Esophagus squamous epithelium (tissue), 5 donors: ENCODE results near the gene SMC1A. TPM values are rescaled to one million over a fixed set of nuclear protein-coding genes. Genes with fewer than 3 reads are reported as not detected.
"Not testable (repeated sequence)": the region's sequence is repeated elsewhere in the genome, so short reads cannot be mapped to it uniquely, and the experiment has no call there.

ENCODE experiments used
- DNase-seq: peaks from one replicate; lab custom pipeline; 2025; lab: John Stamatoyannopoulos, UW
- H3K27ac ChIP-seq, 4 donors: fragments of 200-600 bp; sonication (generic); one replicate each; pipeline ENCODE4 v1.5.1; 2016 to 2019; ENCODE audit warnings: mild to moderate bottlenecking in 1 of 4
- H3K27me3 ChIP-seq, 4 donors: fragments of 200-600 bp; sonication (generic); 1 replicate in 3 of 4; 2 replicates in 1 of 4; pipeline versions ENCODE4 v1.5.1 to v1.6.0; 2017 to 2021; ENCODE audit warnings: antibody characterized with exemption in 1 of 4
- H3K36me3 ChIP-seq, 3 donors: fragments of 200-600 bp; sonication (generic); one replicate each; pipeline ENCODE4 v1.5.1; 2016 to 2019
- H3K4me1 ChIP-seq, 3 donors: fragments of 200-600 bp; sonication (generic); one replicate each; pipeline ENCODE4 v1.5.1; 2017 to 2019
- H3K4me3 ChIP-seq, 4 donors: fragments of 200-600 bp; sonication (generic); 1 replicate in 3 of 4; 2 replicates in 1 of 4; pipeline ENCODE4 v1.5.1; 2016 to 2019; ENCODE audit warnings: mild to moderate bottlenecking in 2 of 4, moderate library complexity in 1 of 4
- H3K9me3 ChIP-seq, 3 donors: fragments of 200-600 bp; sonication (generic); one replicate each; pipeline ENCODE4 v1.5.1; 2016 to 2019
- CTCF ChIP-seq, 6 experiments: fragments of 450-650 bp in 4 of 6; fragments of 200-600 bp in 2 of 6; sonication (generic) in 2 of 6; IDR thresholded peaks; one replicate each; pipeline ENCODE4 v1.5.1; 2016 to 2019; ENCODE audit warnings: antibody characterized with exemption in 6 of 6, mild to moderate bottlenecking in 4 of 6, moderate library complexity in 4 of 6
- POLR2A ChIP-seq, 4 donors: fragments of 450-650 bp; IDR thresholded peaks; one replicate each; pipeline ENCODE4 v1.6.1; 2017; ENCODE audit warnings: antibody characterized with exemption in 4 of 4, mild to moderate bottlenecking in 4 of 4, moderate library complexity in 3 of 4
- WGBS, 2 donors: methylation state at CpG; one replicate each; pipeline ENCODE4 v1.1.5; 2018; 5-methylcytosine and 5-hydroxymethylcytosine counted together
- intact Hi-C: fragments of 100-400 bp; cut with DNase I; formaldehyde crosslinking; loops from one replicate; pipeline ENCODE4 v1.15.0; 2022
- total RNA-seq, 4 donors: library from RNA; depleted of rRNA; stranded (reverse); fragments of >200 nt; gene quantifications; one replicate each; pipeline ENCODE4 v1.1.0, GENCODE V29; 2016
- donor health status: DM: yes; HTN: yes; CAD: no.

SMC1A gene
- total RNA-seq, 4 donors from 2014 or later: 24.4 to 35.4 (median 33.1) TPM

- no peaks in the 10 kb centered on the region for H3K9me3 ChIP-seq
- H3K4me1 ChIP-seq: no peaks in the 10 kb centered on the region
- intact Hi-C loops: no loop called here
- no peak for TF ChIP-seq CTCF (IDR thresholded peaks at IDR 0.05)
- no peak overlapping the region for H3K4me3 ChIP-seq
- no peak for DNase-seq
- 66 to 77% methylated on average over 6 to 7 of the region's 7 CpGs for WGBS, 2 donors
- no peaks in the 10 kb centered on the region for H3K27me3 ChIP-seq
- peaks cover 0 to 25% (median 0%) of the 10 kb centered on the region in 3 donors for H3K36me3 ChIP-seq
- H3K27ac ChIP-seq: no peak overlapping the region
Measured at GRCh38 chrX:53374222-53374820, 48.1 kb downstream of the SMC1A start.

- 59% methylated on average over 2 of the region's 2 CpGs for WGBS, 2 donors
- intact Hi-C loops: no loop called here
- Histone ChIP-seq H3K4me3 (no peak overlapping the region), H3K9me3 (peaks cover 0 to 4% (median 0%) of the 10 kb centered on the region in 3 donors), H3K36me3 (peaks cover 0 to 15% (median 0%) of the 10 kb centered on the region in 3 donors), H3K27ac (no peak overlapping the region), H3K27me3 (no peaks in the 10 kb centered on the region), H3K4me1 (no peaks in the 10 kb centered on the region)
- TF ChIP-seq POLR2A (IDR thresholded peaks at IDR 0.05) (no peak), CTCF (IDR thresholded peaks at IDR 0.05) (no peak)
- DNase-seq: no peak
Measured at GRCh38 chrX:53373307-53373706, 49.1 kb downstream of the SMC1A start.

GRCh38 chrX:53366454-53366853, 56.0 kb downstream of the SMC1A start:
- H3K9me3 ChIP-seq, DNase-seq, H3K27me3 ChIP-seq, H3K27ac ChIP-seq, H3K36me3 ChIP-seq, intact Hi-C loops, H3K4me1 ChIP-seq, H3K4me3 ChIP-seq: not testable (repeated sequence)
- 100% methylated on average over 1 of the region's 1 CpG; no CpG with 5 or more reads in 1 of the 2 donors for WGBS, 2 donors

- no peaks in the 10 kb centered on the region for H3K36me3 ChIP-seq
- H3K27me3 ChIP-seq: no peaks in the 10 kb centered on the region
- TF ChIP-seq CTCF (IDR thresholded peaks at IDR 0.05) (no peak), POLR2A (IDR thresholded peaks at IDR 0.05) (no peak)
- no peaks in the 10 kb centered on the region for H3K9me3 ChIP-seq
- WGBS, 2 donors: 75 to 83% methylated on average over 2 of the region's 2 CpGs
- no peak for DNase-seq
- H3K4me1 ChIP-seq: no peaks in the 10 kb centered on the region
- intact Hi-C loops: no loop called here
- H3K4me3 ChIP-seq: no peak overlapping the region
- H3K27ac ChIP-seq: no peak overlapping the region
Measured at GRCh38 chrX:53362449-53362848, 60.0 kb downstream of the SMC1A start.

- Histone ChIP-seq H3K27me3 (no peaks in the 10 kb centered on the region), H3K9me3 (no peaks in the 10 kb centered on the region), H3K27ac (no peak overlapping the region), H3K4me1 (no peaks in the 10 kb centered on the region), H3K36me3 (no peaks in the 10 kb centered on the region), H3K4me3 (no peak overlapping the region)
- DNase-seq: no peak
- intact Hi-C loops: no loop called here
- WGBS, 2 donors: 28 to 30% methylated on average over 3 of the region's 8 CpGs
- TF ChIP-seq CTCF (IDR thresholded peaks at IDR 0.05) (no peak), POLR2A (IDR thresholded peaks at IDR 0.05) (no peak)
Measured at GRCh38 chrX:53357799-53358530, 64.5 kb downstream of the SMC1A start.
